Heart left ventricle (tissue), 16 donors: ENCODE results near the gene MRPL32. TPM values are rescaled to one million over a fixed set of nuclear protein-coding genes. Genes with fewer than 3 reads are reported as not detected.
A peak's percentile ranks its signal among the peaks of the same experiment; 100 is the strongest.

Experiments
- ATAC-seq, 4 donors: fragments of 200-7000 bp; cut with Tn5 transposase; one replicate each; pipeline ENCODE4 v1.9.1; 2020 to 2022; ENCODE audit warnings: moderate library complexity in 4 of 4, mild to moderate bottlenecking in 3 of 4, moderate number of reproducible peaks in 1 of 4
- DNase-seq, 5 donors: peaks; one replicate each; pipeline ENCODE4 v3.0.0-alpha.2; 2020
- H3K27ac ChIP-seq, 12 donors: fragments of 200-600 bp; sonication (generic) in 4 of 12; one replicate each; pipeline versions ENCODE4 v1.5.0 to v1.8.0; 2016 to 2022; ENCODE audit warnings: mild to moderate bottlenecking in 2 of 12
- H3K27me3 ChIP-seq, 9 donors: fragments of 200-600 bp; sonication (generic) in 2 of 9; one replicate each; pipeline versions ENCODE4 v1.5.1 to v1.8.0; 2016 to 2022; ENCODE audit warnings: mild to moderate bottlenecking in 3 of 9
- H3K36me3 ChIP-seq, 9 donors: fragments of 200-600 bp; sonication (generic) in 2 of 9; one replicate each; pipeline versions ENCODE4 v1.5.0 to v1.8.0; 2018 to 2022; ENCODE audit warnings: mild to moderate bottlenecking in 2 of 9
- H3K4me1 ChIP-seq, 12 donors: fragments of 200-600 bp; sonication (generic) in 4 of 12; one replicate each; pipeline versions ENCODE4 v1.5.0 to v1.8.0; 2016 to 2022; ENCODE audit warnings: mild to moderate bottlenecking in 3 of 12
- H3K4me3 ChIP-seq, 12 donors: fragments of 200-600 bp; sonication (generic) in 4 of 12; one replicate each; pipeline versions ENCODE4 v1.5.0 to v1.8.0; 2017 to 2022; ENCODE audit warnings: mild to moderate bottlenecking in 9 of 12, moderate library complexity in 4 of 12
- H3K9me3 ChIP-seq, 12 donors: fragments of 200-600 bp; sonication (generic) in 4 of 12; one replicate each; pipeline versions ENCODE4 v1.5.0 to v1.8.0; 2016 to 2022; ENCODE audit warnings: mild to moderate bottlenecking in 1 of 12
- POLR2A ChIP-seq, 2 donors: fragments of 450-650 bp; IDR thresholded peaks; one replicate each; pipeline ENCODE4 v1.6.1; 2017; ENCODE audit warnings: antibody characterized with exemption in 2 of 2, mild to moderate bottlenecking in 2 of 2, moderate library complexity in 2 of 2
- WGBS, 4 donors: extraction: QIAGEN DNeasy Blood & Tissue Kit in 2 of 4; methylation state at CpG; one replicate each; pipeline versions ENCODE4 v1.1.5 to v1.1.7; 2013 to 2018; 5-methylcytosine and 5-hydroxymethylcytosine counted together
- intact Hi-C, 10 donors: fragments of 100-400 bp; cut with DNase I; formaldehyde crosslinking; loops; one replicate each; pipeline versions ENCODE4 v1.11.1 to v1.14.2; 2022
- polyA plus RNA-seq, 2 donors: library from polyadenylated mRNA; stranded (reverse); fragments of 200-250 nt; gene quantifications; one replicate each; pipeline ENCODE4 v1.2.3, GENCODE V29; 2013
- total RNA-seq, 9 donors: library from RNA; depleted of rRNA in 2 of 9; stranded (reverse); fragments of >200 nt in 2 of 9; fragmentation: NEBNext Ultra II Directional in 3 of 9; extraction: Animal tissue kit (Norgen Biotek cat#: 25700) in 3 of 9; gene quantifications; one replicate each; pipeline versions ENCODE4 v1.1.0 to v1.2.4, GENCODE V29; 2016 to 2023
- TF ChIP-seq, protein P1 (sequence below), 12 donors: fragments of 200-600 bp; sonication (generic) in 4 of 12; IDR thresholded peaks; one replicate each; pipeline versions ENCODE4 v1.5.0 to v1.8.0; 2018 to 2022; ENCODE audit warnings: antibody characterized with exemption in 12 of 12, mild to moderate bottlenecking in 5 of 12
- donor health status: ischemic (EF 13 %, LVEDD 7.1; RV severe dilation, severe dysfunction).
- donor health status: healthy with polysubstance abuse.
- donor health status: DM: no; HTN: yes; CAD: no.
- donor health status: DM: no; HTN: no; CAD: no.
- donor health status: ischemic (EF 25% LVEDD 6.9; RV normal size, moderate dysfunction).
- donor health status: ischemic (EF 25% LVEDD 5.7; RV mildly dilated, moderate dysfunction).
- donor health status: healthy.
- donor health status: DM: yes; HTN: yes; CAD: no.
- donor health status: ischemic (EF 35%, LVEDD 5.7; RV mildly dilated, moderate dysfunction).
- donor health status: nonischemic (EF 11% LVEDD 7.7; RV severe dilation, severe dysfunction).
- donor health status: DM: yes; HTN: yes; CAD: no.
- donor health status: PGD.
- donor health status: ischemic (EF 29% LVEDD 5.4; RV normal size, mild dysfunction).
- donor health status: nonischemic (EF 23%, LVEDD 6.1; RV moderate dilation, normal function).

The MRPL32 gene
- total and polyA plus RNA-seq, 11 donors = 49.0 to 98.4 (median 63.4) TPM

- 88 to 100% (median 98%) methylated on average over 1 of the region's 1 CpG for WGBS, 4 donors
Observed at GRCh38 chr7:42906181-42906580, 26.0 kb upstream of the MRPL32 start.

DNA sequence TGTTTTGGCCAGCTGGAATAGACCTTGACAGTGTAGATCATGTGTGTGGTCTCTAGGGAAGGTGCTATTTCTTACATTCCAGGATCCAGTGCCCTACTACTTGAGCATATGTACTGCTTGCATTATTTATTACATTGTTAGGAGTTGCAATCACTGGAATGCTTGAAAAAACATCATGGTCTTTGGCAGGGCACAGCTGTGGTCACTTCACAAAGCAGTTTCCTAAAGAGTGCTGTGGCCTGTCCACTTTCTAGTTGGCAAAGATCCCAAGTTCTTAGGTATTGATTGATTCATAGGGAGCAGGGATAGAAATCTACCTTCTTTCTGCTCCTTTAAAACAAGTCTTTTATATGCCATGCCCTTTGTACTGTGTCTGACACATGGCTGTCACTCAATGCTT, 24.9 kb upstream of the MRPL32 start:
- DNase-seq (no peak), ATAC-seq (no peak)
- H3K27me3 ChIP-seq = no peaks in the 10 kb centered on the region
- intact Hi-C loops = no loop called here
- no peak overlapping the region for H3K27ac ChIP-seq
- peaks cover 0 to 20% (median 7%) of the 10 kb centered on the region in 12 donors for H3K4me1 ChIP-seq
- no peaks in the 10 kb centered on the region for H3K9me3 ChIP-seq
- no peaks in the 10 kb centered on the region for H3K36me3 ChIP-seq
- no peak for TF ChIP-seq POLR2A (IDR thresholded peaks at IDR 0.05)
- TF ChIP-seq, protein P1, sequence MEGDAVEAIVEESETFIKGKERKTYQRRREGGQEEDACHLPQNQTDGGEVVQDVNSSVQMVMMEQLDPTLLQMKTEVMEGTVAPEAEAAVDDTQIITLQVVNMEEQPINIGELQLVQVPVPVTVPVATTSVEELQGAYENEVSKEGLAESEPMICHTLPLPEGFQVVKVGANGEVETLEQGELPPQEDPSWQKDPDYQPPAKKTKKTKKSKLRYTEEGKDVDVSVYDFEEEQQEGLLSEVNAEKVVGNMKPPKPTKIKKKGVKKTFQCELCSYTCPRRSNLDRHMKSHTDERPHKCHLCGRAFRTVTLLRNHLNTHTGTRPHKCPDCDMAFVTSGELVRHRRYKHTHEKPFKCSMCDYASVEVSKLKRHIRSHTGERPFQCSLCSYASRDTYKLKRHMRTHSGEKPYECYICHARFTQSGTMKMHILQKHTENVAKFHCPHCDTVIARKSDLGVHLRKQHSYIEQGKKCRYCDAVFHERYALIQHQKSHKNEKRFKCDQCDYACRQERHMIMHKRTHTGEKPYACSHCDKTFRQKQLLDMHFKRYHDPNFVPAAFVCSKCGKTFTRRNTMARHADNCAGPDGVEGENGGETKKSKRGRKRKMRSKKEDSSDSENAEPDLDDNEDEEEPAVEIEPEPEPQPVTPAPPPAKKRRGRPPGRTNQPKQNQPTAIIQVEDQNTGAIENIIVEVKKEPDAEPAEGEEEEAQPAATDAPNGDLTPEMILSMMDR (IDR thresholded peaks at IDR 0.05) = no peak
- H3K4me3 ChIP-seq = no peak overlapping the region

More at GRCh38 chr7:42906181-42906580, 26.0 kb upstream of the MRPL32 start:
- TF ChIP-seq, protein P1 (IDR thresholded peaks at IDR 0.05) = no peak
- no peak for TF ChIP-seq POLR2A (IDR thresholded peaks at IDR 0.05)
- Histone ChIP-seq H3K4me3 (no peak overlapping the region), H3K9me3 (no peaks in the 10 kb centered on the region), H3K27ac (no peak overlapping the region), H3K27me3 (no peaks in the 10 kb centered on the region), H3K36me3 (no peaks in the 10 kb centered on the region), H3K4me1 (peaks cover 0 to 16% (median 7%) of the 10 kb centered on the region in 12 donors)
- DNase-seq (no peak), ATAC-seq (no peak)
- intact Hi-C loops = no loop called here

GRCh38 chr7:42910306-42910705, 21.9 kb upstream of the MRPL32 start:
- TF ChIP-seq, protein P1 (IDR thresholded peaks at IDR 0.05) = no peak
- no peak for TF ChIP-seq POLR2A (IDR thresholded peaks at IDR 0.05)
- H3K4me1 ChIP-seq = peaks cover 0 to 42% (median 11%) of the 10 kb centered on the region in 12 donors
- 84 to 97% (median 92%) methylated on average over 2 of the region's 2 CpGs for WGBS, 4 donors

DNA sequence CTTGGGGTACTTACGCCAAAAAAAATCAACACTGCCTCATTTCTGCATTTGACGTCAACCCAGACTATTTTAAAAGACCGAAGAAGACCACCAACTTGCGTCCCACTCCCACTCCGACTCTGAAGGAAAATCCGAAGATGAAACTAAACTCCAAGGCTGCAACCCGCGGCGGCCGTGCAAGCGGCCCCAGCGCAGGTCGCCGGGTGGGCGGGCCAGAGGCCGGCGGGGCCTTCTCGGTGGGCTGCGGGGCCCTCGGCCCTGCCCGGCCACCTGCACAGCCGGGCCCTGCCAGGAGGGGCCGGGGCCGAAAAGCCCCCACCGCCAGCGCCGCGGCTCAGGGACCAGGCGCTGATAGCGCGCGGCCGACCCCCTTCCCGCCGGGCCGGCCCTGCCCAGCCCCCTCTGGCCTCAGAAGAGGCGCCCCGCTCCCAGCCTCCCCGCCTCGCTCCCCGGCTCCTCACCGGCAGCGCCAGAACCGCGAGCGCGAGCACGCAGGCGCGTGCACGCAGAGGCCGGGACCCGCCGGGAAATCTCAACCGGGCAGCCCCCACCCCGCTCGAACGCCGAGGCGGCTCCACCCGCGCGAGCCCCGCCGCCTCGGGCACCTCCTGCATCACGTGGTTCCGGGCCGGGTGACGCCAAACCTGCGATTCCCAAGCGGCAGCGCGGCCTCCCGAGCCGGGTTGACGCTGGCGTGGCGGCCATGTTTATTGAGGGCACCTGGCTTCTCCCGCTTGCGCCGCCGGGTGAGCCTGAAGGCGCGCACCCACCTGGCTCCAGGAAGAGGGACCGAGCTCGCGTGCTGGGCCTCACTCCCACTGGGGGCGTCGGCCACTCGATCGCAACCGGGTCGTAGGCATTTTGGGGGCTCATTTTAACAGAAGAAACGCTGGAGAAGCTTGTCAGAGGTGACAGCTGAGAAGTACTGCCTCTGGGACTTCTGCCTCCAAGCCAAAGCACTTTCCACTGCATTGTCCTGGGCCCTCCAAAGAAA, 20.4 kb upstream of the MRPL32 start, which contains the start of gene C7orf25:
TSS of gene C7orf25 (minus strand) at position 617 of the 994 bp plus-strand sequence. CDS start 1,170 bp downstream, outside the sequence.
- H3K27ac ChIP-seq = peak within 1 kb of the TSS; percentile 49 to 90 (median 80)
- peaks cover 0 to 24% (median 13%) of the 10 kb centered on the region in 9 donors for H3K36me3 ChIP-seq
- WGBS, 4 donors = 0 to 1% (median 0%) methylated on average over 37 to 95 of the region's 95 CpGs
- peak in 1 of 2 donors; percentile 69 for TF ChIP-seq POLR2A (IDR thresholded peaks at IDR 0.05)
- TF ChIP-seq, protein P1 (IDR thresholded peaks at IDR 0.05) = no peak
- H3K4me1 ChIP-seq = peaks cover 0 to 43% (median 11%) of the 10 kb centered on the region in 12 donors
- peak within 1 kb of the TSS; percentile 61 to 95 (median 84) for H3K4me3 ChIP-seq
- ATAC-seq = peak; percentile 93 to 99 (median 98)
- intact Hi-C loops = loop anchor here in 4 of 10 donors (1.0 to 2.0 kb wide), 2 partner anchors 21 kb away; partner anchors contain the start of genes MRPL32 (in 4 of the 4) and PSMA2 (in 4 of the 4)
- peak; percentile 97 to 99 (median 98) for DNase-seq
- no peaks in the 10 kb centered on the region for H3K27me3 ChIP-seq
- no peaks in the 10 kb centered on the region for H3K9me3 ChIP-seq

More at GRCh38 chr7:42910306-42910705, 21.9 kb upstream of the MRPL32 start:
- intact Hi-C loops = no loop called here
- Histone ChIP-seq H3K36me3 (peaks cover 0 to 9% (median under 1%) of the 10 kb centered on the region in 9 donors), H3K27ac (no peak overlapping the region), H3K27me3 (no peaks in the 10 kb centered on the region), H3K4me3 (peak overlapping the region in 1 of 12 donors; percentile 93), H3K9me3 (no peaks in the 10 kb centered on the region)
- ATAC-seq (no peak), DNase-seq (no peak)
